HG02798 (cell line): ENCODE measurements around the gene GBP3.
"Not testable (repeated sequence)": the region's sequence is repeated elsewhere in the genome, so short reads cannot be mapped to it uniquely, and the experiment has no call there.

Experiments
- ATAC-seq: cut with Tn5 transposase; IDR thresholded peaks from one replicate; pipeline ENCODE4 v1.9.1; 2021; ENCODE audit warnings: mild to moderate bottlenecking; ENCODE audit not compliant: unreplicated experiment, poor library complexity

The GBP3 gene

DNA sequence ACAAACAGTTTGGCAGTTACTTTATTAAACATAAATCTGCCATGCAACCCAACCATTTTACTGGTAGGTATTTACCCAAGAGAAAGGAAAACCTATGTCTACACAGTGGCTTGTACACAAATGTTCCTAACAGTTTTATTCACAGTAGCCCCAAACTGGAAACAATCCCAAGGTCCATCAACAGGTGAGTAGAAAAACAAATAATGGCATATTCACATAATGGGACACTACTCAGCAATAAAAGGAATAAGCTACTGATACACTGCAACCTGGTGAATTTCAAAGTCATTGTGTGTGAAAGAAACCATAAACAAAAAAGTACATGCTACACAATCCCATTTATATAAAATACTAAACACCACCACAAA lies 42.9 kb downstream of the GBP3 start:
- ATAC-seq, result no peak

DNA sequence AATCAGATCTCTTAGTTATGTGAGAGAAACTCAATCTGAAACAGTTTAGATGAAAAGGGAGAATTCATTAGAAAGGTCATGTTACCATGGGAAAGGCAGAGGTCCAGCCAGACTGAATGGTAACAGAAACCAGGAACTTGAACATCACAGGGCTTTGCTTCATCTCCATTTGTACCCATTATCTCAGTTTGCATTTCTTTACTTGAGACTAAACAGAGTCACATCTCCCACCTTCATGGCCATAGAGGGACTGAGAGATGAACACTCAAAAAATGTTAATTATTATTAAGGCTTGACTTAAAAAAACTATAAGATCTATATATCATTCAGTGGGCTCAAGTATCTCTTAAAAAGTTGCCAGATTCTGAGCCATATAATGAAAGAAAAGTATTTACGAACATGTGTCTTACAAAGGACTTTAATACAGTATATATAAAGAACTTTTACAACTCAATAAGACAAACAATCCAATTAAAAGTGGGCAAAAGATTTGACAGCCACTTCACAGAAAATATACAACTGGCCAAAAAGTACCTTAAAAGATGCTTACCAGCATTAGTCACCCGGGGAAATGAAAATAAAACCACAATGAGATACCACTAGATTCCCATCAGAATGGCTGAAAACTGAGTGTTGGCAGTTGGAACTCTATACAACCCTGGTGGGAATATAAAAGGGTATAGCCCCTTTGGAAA lies 43.5 kb downstream of the GBP3 start:
- ATAC-seq, result no peak

DNA sequence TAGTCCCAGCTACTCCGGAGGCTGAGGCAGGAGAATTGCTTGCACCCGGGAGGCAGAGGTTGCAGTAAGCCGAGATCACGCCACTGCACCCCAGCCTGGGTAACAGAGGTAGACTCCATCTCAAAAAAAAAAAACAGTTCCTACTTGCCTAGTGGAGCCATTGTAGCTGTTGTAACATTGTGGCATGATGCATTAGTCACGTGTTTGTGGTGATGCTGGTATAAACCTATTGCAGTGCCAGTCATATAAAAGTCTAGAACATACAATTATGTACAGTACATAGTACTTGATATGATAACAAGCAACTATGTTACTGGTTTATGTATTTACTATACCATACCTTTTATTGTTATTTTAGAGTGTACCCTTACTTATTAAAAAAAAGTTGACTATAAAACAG lies 46.4 kb downstream of the GBP3 start:
- ATAC-seq, result no peak

DNA sequence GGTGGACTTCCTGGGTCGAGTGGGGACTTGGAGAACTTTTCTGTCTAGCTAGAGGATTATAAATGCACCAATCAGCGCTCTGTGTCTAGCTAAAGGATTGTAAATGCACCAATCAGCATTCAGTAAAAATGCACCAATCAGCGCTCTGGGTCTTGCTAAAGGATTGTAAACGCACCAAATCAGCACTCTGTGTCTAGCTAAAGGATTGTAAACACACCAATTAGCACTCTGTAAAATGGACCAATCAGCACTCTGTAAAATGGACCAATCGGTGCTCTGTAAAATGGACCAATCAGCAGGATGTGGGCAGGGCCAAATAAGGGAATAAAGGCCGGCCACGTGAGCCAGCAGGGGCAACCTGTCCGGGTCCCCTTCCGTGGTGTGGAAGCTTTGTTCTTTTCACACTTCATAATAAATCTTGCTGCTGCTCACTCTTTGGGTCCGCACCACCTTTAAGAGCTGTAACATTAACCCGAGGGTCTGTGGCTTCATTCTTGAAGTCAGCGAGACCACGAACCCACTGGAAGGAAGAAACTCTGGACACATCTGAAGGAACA lies 48.0 kb downstream of the GBP3 start:
- not testable (repeated sequence) for ATAC-seq

DNA sequence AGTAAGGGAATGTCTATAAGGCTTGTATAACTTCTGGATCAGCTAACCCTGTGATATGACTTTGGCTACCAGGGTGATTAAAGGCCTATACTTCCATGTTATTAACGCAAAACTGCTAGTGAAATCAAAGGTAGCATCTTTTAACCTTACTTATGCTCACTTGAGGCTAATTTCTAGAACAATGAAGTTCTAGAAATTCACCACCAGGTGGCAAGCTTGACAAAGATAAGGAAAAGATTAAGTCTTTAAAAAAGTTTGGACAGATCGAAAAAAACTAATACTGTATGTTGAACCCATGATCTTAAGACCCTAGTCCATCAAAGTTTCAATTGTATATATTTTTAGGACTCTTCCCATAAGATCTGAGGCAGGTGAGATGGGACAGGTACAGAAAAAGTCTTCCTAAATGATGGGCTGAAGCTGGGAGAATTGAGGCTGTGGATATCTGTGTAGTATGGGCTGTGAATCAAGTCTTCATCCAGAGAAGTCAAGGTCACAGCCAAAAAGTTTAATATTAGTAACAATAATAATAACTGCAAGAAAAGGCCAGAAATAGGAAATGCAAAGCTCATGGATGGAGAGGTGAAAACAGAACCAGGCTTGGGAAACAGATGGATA lies 49.0 kb downstream of the GBP3 start:
- no peak for ATAC-seq

DNA sequence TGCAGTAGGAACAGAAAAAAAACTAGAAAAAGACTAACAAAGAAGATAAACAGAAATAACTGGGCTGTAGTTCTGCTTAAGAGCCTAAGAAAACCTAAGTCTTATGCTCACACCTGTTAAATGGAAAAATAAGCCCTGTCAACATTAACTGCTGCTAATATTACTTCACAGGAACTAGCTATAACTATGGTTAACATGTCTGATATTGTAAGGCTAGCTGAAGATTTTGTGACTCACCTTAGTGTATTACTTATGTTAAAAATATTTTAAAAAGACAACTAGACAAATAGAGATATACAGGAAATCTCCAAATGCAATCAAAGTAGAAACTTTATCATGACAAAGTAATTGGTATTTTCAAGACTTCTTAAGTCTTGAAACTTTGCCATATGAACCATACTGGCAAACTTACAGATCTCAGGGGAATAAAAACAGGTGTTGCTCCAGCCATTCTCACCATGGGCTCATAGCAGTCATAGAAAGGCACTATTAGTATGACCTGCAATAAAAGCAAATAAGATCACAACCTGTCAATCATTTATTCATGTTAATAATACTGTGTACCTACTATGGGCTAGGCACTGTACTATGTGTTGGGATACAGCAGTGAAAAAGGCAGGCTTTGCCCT lies 60.9 kb downstream of the GBP3 start:
- ATAC-seq, result no peak

DNA sequence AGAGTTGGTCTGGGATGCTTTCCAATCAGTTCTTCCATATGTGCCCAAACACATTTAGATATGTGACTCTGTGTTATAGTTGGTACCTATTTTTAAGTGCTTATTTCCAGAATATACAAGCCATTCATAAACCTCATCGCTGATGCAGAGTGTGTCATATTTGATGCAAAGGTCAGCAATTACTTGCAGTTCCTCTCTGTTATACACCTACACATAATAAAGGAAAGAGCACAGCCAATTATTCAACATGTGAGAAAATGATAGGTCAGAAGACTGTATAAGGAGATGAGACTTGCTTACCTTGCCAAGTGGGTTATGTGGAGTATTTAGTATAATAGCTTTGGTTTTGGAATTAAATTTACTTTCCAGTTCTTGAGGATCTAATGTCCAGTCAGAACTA lies 61.6 kb downstream of the GBP3 start:
- no peak for ATAC-seq
